H1 (cell line): ENCODE data around the gene SRP9. TPM values are rescaled to one million over a fixed set of nuclear protein-coding genes. Genes with fewer than 3 reads are reported as not detected.

ENCODE experiments used
- CHD7 ChIP-seq: fragments of 300-600 bp; sonication (generic); IDR thresholded peaks from 2 replicates; pipeline ENCODE4 v1.7.1; 2012; ENCODE audit warnings: low read length, moderate library complexity, mild to moderate bottlenecking, inconsistent platforms; ENCODE audit not compliant: insufficient replicate concordance
- HDAC2 ChIP-seq, 2 experiments: fragments of 300-600 bp in 1 of 2; sonication (generic) in 1 of 2; IDR thresholded peaks; 2 replicates each; pipeline ENCODE4 v1.6.1; 2011 to 2012; ENCODE audit warnings: low read depth in 2 of 2, low read length in 2 of 2, mild to moderate bottlenecking in 2 of 2, moderate library complexity in 2 of 2, borderline replicate concordance in 1 of 2, inconsistent platforms in 1 of 2
- MAX ChIP-seq: IDR thresholded peaks from 2 replicates; pipeline ENCODE4 v1.6.1; 2012; ENCODE audit warnings: inconsistent platforms
- POU5F1 ChIP-seq: IDR thresholded peaks from 2 replicates; pipeline ENCODE4 v1.6.1; 2011; ENCODE audit warnings: low read depth, mild to moderate bottlenecking, low read length, moderate library complexity
- SIN3A ChIP-seq, 2 experiments: IDR thresholded peaks in 1 of 2; conservative IDR thresholded peaks in 1 of 2; 2 replicates each; pipeline ENCODE4 v1.6.1; 2011 to 2012; ENCODE audit warnings: low read length in 2 of 2, improper control_type of control experiment in 1 of 2, low read depth in 1 of 2, mild to moderate bottlenecking in 1 of 2
- SP4 ChIP-seq: IDR thresholded peaks from 2 replicates; pipeline ENCODE4 v1.6.1; 2012; ENCODE audit warnings: low read length, inconsistent platforms
- TAF1 ChIP-seq: IDR thresholded peaks from 2 replicates; pipeline ENCODE4 v1.6.1; 2011; ENCODE audit warnings: mild to moderate bottlenecking, low read depth, low read length
- TCF12 ChIP-seq: IDR thresholded peaks from 2 replicates; pipeline ENCODE4 v1.6.1; 2011; ENCODE audit warnings: low read depth, mild to moderate bottlenecking, low read length
- ZNF274 ChIP-seq: IDR thresholded peaks from 2 replicates; pipeline ENCODE4 v1.7.0; 2012; ENCODE audit warnings: low read length, borderline replicate concordance; ENCODE audit errors: extremely low read depth
- polyA plus RNA-seq, 7 experiments: library from polyadenylated mRNA; depleted of rRNA in 3 of 7; stranded (reverse) in 5 of 7; unstranded in 2 of 7; fragments of >200 nt in 5 of 7; fragments of 200-250 nt in 2 of 7; gene quantifications; 1 replicate in 5 of 7; 2 replicates in 1 of 7; 4 replicates in 1 of 7; pipeline versions ENCODE4 v1.2.1 to v1.2.3, GENCODE V29; 2011 to 2013; ENCODE audit warnings: missing spikeins in 2 of 7, mixed read lengths in 2 of 7
- total RNA-seq: library from RNA; stranded (reverse); fragmentation: NEBNext Ultra II Directional; extraction: Animal tissue kit (Norgen Biotek cat#: 25700); gene quantifications from 2 replicates; pipeline ENCODE4 v1.2.1, GENCODE V29; 2021

The SRP9 gene
- total and polyA plus RNA-seq, 2 of the 8 experiments (the other 6 are each of a cell fraction or from before 2014, with no cell fraction given) = 446 to 572 TPM

GRCh38 chr1:225746361-225747179 is 31.1 kb upstream of the SRP9 start (continued):
- TF ChIP-seq CHD7 (no peak), HDAC2 (IDR thresholded peaks at IDR 0.05; ENCODE audit: borderline replicate concordance in 1 of 2, low read depth in 2 of 2, low read length in 2 of 2) (peak in 1 of 2 experiments; percentile 88; a peak in 2 of 4 replicates), ZNF274 (no peak), TAF1 (no peak), SIN3A (conservative IDR thresholded peaks at IDR 0.05 in 1 of 2, IDR thresholded peaks at IDR 0.05 in 1 of 2; ENCODE audit: low read depth in 1 of 2, low read length in 2 of 2) (0 out of 4 replicates have a peak, but pooled peaks of 1 of the 2 experiments have one; percentile 37), POU5F1 (no peak), SP4 (no peak), TCF12 (no peak), MAX (no peak)
